ENCODE measurements around the gene FBH1. TPM values are rescaled to one million over a fixed set of nuclear protein-coding genes. Genes with fewer than 3 reads are reported as not detected.
"Not testable (repeated sequence)": the region's sequence is repeated elsewhere in the genome, so short reads cannot be mapped to it uniquely, and the experiment has no call there.

FBH1 gene
- total RNA-seq, 1 donor from 2014 or later, result 73.3 TPM

- no peak for TF ChIP-seq CTCF (IDR thresholded peaks at IDR 0.05)
- intact Hi-C loops (cut with DNase I), result no loop called here
- H3K4me1 ChIP-seq, result peaks cover 6% of the 10 kb centered on the region
- H3K4me3 ChIP-seq, result no peak overlapping the region
- H3K36me3 ChIP-seq, result peaks cover 46% of the 10 kb centered on the region
- DNase-seq (no peak), ATAC-seq (no peak)
- no peaks in the 10 kb centered on the region for H3K9me3 ChIP-seq
- peak overlapping the region; percentile 9 for H3K27ac ChIP-seq
- no peaks in the 10 kb centered on the region for H3K27me3 ChIP-seq
These were observed 16.6 kb downstream of the FBH1 start for GRCh38 chr10:5906651-5907050.

- H3K27ac ChIP-seq; DNase-seq; H3K4me1 ChIP-seq; intact Hi-C loops (cut with DNase I); ATAC-seq; H3K27me3 ChIP-seq; H3K4me3 ChIP-seq; H3K9me3 ChIP-seq: not testable (repeated sequence)
- peaks cover 66% of the 10 kb centered on the region for H3K36me3 ChIP-seq
These were observed 18.6 kb downstream of the FBH1 start for GRCh38 chr10:5908676-5909075.

GRCh38 chr10:5910323-5911100, 20.5 kb downstream of the FBH1 start:
- DNase-seq (no peak), ATAC-seq (no peak)
- Histone ChIP-seq H3K4me1 (peaks cover under 1% of the 10 kb centered on the region), H3K27me3 (no peaks in the 10 kb centered on the region), H3K9me3 (no peaks in the 10 kb centered on the region), H3K4me3 (no peak overlapping the region), H3K36me3 (peaks cover 84% of the 10 kb centered on the region), H3K27ac (no peak overlapping the region)
- intact Hi-C loops (cut with DNase I), result no loop called here
- TF ChIP-seq CTCF (IDR thresholded peaks at IDR 0.05), result no peak

- H3K36me3 ChIP-seq, result peaks cover 86% of the 10 kb centered on the region
- H3K4me3 ChIP-seq, result no peak overlapping the region
- no peak overlapping the region for H3K27ac ChIP-seq
- TF ChIP-seq CTCF (IDR thresholded peaks at IDR 0.05), result no peak
- intact Hi-C loops (cut with DNase I), result no loop called here
- no peaks in the 10 kb centered on the region for H3K9me3 ChIP-seq
- DNase-seq (no peak), ATAC-seq (no peak)
- H3K4me1 ChIP-seq, result no peaks in the 10 kb centered on the region
- no peaks in the 10 kb centered on the region for H3K27me3 ChIP-seq
These were observed 21.6 kb downstream of the FBH1 start for GRCh38 chr10:5911670-5912069.

- Histone ChIP-seq H3K27ac (no peak overlapping the region), H3K9me3 (no peaks in the 10 kb centered on the region), H3K27me3 (no peaks in the 10 kb centered on the region), H3K4me3 (no peak overlapping the region), H3K4me1 (no peaks in the 10 kb centered on the region), H3K36me3 (peaks cover 97% of the 10 kb centered on the region)
- ATAC-seq (no peak), DNase-seq (no peak)
- intact Hi-C loops (cut with DNase I), result no loop called here
- TF ChIP-seq CTCF (IDR thresholded peaks at IDR 0.05), result no peak
These were observed 23.7 kb downstream of the FBH1 start for GRCh38 chr10:5913736-5914135.

- Histone ChIP-seq H3K27ac (no peak overlapping the region), H3K36me3 (peaks cover 97% of the 10 kb centered on the region), H3K4me3 (no peak overlapping the region), H3K27me3 (no peaks in the 10 kb centered on the region), H3K4me1 (no peaks in the 10 kb centered on the region), H3K9me3 (no peaks in the 10 kb centered on the region)
- DNase-seq, result no peak
- no peak for TF ChIP-seq CTCF (IDR thresholded peaks at IDR 0.05)
- intact Hi-C loops (cut with DNase I), result no loop called here
- no peak for ATAC-seq
These were observed 25.4 kb downstream of the FBH1 start for GRCh38 chr10:5915451-5915850.
